Sigmoid colon (tissue), 4 donors: Measurements from ENCODE around the gene GID4.

Source experiments
- POLR2A ChIP-seq, 2 donors: fragments of 450-650 bp; IDR thresholded peaks; one replicate each; pipeline ENCODE4 v1.6.1; 2016; ENCODE audit warnings: antibody characterized with exemption in 2 of 2, mild to moderate bottlenecking in 2 of 2, moderate library complexity in 2 of 2
- POLR2AphosphoS5 ChIP-seq, 4 donors: sonication (generic); formaldehyde crosslinking; IDR thresholded peaks; one replicate each; pipeline ENCODE4 v1.6.1; 2017; ENCODE audit warnings: antibody characterized with exemption in 4 of 4
- TF ChIP-seq, protein P1 (sequence below), 4 experiments: fragments of 450-650 bp in 3 of 4; fragments of 200-600 bp in 1 of 4; IDR thresholded peaks; one replicate each; pipeline ENCODE4 v1.5.1; 2016 to 2019; ENCODE audit warnings: antibody characterized with exemption in 4 of 4, mild to moderate bottlenecking in 3 of 4, moderate library complexity in 2 of 4

DNA sequence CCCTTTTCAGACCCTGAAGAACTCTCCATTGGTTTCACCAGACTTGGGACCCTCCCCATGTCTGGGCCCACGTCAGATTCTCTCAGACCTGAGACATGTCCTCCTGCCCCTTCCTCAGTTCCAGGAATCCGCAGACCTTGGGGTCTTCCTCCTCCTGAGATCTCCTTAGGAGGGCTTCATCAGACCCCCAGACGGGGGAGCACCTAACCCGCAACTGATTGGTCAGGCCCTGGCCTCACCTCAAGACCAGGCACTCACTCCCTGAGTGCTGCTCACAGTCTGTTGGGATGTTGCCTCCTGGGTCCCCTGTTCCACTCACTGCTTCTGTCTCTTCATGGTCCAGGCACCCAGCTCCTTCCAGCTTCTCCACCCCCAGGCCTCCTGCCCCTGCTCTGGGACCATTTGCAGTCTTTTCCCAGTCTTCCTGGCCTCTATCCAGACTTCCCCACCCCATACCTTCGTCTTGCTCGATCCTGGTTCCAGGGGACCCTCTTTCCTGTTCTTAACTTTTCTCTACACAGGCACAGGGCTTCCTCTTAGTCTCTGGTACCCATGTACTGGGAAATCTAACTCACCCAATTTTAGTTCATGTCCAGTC is 1.2 kb downstream of the GID4 start:
- TF ChIP-seq, protein P1, sequence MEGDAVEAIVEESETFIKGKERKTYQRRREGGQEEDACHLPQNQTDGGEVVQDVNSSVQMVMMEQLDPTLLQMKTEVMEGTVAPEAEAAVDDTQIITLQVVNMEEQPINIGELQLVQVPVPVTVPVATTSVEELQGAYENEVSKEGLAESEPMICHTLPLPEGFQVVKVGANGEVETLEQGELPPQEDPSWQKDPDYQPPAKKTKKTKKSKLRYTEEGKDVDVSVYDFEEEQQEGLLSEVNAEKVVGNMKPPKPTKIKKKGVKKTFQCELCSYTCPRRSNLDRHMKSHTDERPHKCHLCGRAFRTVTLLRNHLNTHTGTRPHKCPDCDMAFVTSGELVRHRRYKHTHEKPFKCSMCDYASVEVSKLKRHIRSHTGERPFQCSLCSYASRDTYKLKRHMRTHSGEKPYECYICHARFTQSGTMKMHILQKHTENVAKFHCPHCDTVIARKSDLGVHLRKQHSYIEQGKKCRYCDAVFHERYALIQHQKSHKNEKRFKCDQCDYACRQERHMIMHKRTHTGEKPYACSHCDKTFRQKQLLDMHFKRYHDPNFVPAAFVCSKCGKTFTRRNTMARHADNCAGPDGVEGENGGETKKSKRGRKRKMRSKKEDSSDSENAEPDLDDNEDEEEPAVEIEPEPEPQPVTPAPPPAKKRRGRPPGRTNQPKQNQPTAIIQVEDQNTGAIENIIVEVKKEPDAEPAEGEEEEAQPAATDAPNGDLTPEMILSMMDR (IDR thresholded peaks at IDR 0.05) = no peak
- no peak for TF ChIP-seq POLR2A (IDR thresholded peaks at IDR 0.05)
- TF ChIP-seq POLR2AphosphoS5 (IDR thresholded peaks at IDR 0.05) = no peak
